Testis (tissue), 3 donors: ENCODE results near the gene IKZF3. TPM values are rescaled to one million over a fixed set of nuclear protein-coding genes. Genes with fewer than 3 reads are reported as not detected.

Source experiments
- DNase-seq: peaks from one replicate; pipeline ENCODE4 v3.0.0-alpha.2; 2019
- H3K27ac ChIP-seq, 2 donors: fragments of 200-600 bp; sonication (generic); one replicate each; pipeline ENCODE4 v1.5.1; 2019
- H3K27me3 ChIP-seq: fragments of 200-600 bp; sonication (generic); one replicate; pipeline ENCODE4 v1.5.1; 2019
- H3K36me3 ChIP-seq: fragments of 200-600 bp; sonication (generic); one replicate; pipeline ENCODE4 v1.5.1; 2017; ENCODE audit warnings: low read depth; ENCODE audit errors: missing control alignments
- H3K4me1 ChIP-seq: fragments of 200-600 bp; sonication (generic); one replicate; pipeline ENCODE4 v1.5.1; 2019
- H3K4me3 ChIP-seq, 2 donors: fragments of 200-600 bp; sonication (generic); one replicate each; pipeline ENCODE4 v1.5.1; 2017 to 2019
- H3K9me3 ChIP-seq: fragments of 200-600 bp; sonication (generic); one replicate; pipeline ENCODE4 v1.5.1; 2017
- CTCF ChIP-seq, 3 experiments: fragments of 450-650 bp in 2 of 3; fragments of 200-600 bp in 1 of 3; sonication (generic) in 1 of 3; IDR thresholded peaks; one replicate each; pipeline ENCODE4 v1.5.1; 2016 to 2019; ENCODE audit warnings: antibody characterized with exemption in 3 of 3, mild to moderate bottlenecking in 2 of 3, moderate library complexity in 1 of 3
- POLR2A ChIP-seq: fragments of 450-650 bp; IDR thresholded peaks from one replicate; pipeline ENCODE4 v1.6.1; 2017; ENCODE audit warnings: antibody characterized with exemption, mild to moderate bottlenecking, moderate library complexity
- WGBS, 2 donors: methylation state at CpG; one replicate each; pipeline ENCODE4 v1.1.5; 2018; 5-methylcytosine and 5-hydroxymethylcytosine counted together
- intact Hi-C: fragments of 100-400 bp; cut with DNase I; formaldehyde crosslinking; loops from one replicate; pipeline ENCODE4 v1.15.1; 2023; ENCODE audit warnings: low total_unique reads
- polyA plus RNA-seq: library from polyadenylated mRNA; stranded (reverse); fragments of 350-450 nt; fragmentation: Illumina TruSeq; extraction: RNeasy Lipid Tissue Mini Kit (QIAGEN cat#74804); gene quantifications from one replicate; pipeline ENCODE4 v1.2.3, GENCODE V29; 2014; ENCODE audit warnings: low read depth, low replicate concordance; ENCODE audit not compliant: insufficient read depth
- total RNA-seq, 2 donors: library from RNA; depleted of rRNA; stranded (reverse); fragments of >200 nt; gene quantifications; one replicate each; pipeline ENCODE4 v1.2.3, GENCODE V29; 2016

IKZF3 gene
- total and polyA plus RNA-seq, 3 donors from 2014 or later, result 1.9 to 3.8 (median 3.4) TPM

DNA sequence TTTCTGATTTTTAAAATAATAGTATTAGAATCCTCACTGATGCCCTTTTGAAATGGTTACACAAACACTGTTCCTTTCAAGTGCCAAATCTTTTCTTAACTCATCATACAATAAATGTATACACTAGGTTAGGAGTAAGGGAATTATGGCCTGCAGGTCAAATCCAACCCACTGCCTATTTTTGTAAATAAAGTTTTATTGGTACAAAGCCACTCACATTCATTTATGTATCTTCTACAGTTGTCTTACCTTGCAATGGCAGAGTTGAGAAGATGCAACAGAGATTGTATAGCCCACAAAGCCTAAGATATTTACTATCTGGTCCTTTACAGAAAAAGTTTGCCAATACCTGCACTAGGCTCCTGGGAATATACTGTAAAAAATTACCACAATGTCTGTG lies 47.8 kb downstream of the IKZF3 start:
- no peaks in the 10 kb centered on the region for H3K36me3 ChIP-seq
- H3K9me3 ChIP-seq, result no peaks in the 10 kb centered on the region
- no peak for TF ChIP-seq CTCF (IDR thresholded peaks at IDR 0.05)
- TF ChIP-seq POLR2A, result no peak

GRCh38 chr17:39814497-39814896 lies 49.6 kb downstream of the IKZF3 start:
- no peak for DNase-seq
- Histone ChIP-seq H3K27ac (no peak overlapping the region), H3K9me3 (no peaks in the 10 kb centered on the region), H3K4me3 (no peak overlapping the region), H3K27me3 (no peaks in the 10 kb centered on the region), H3K4me1 (no peaks in the 10 kb centered on the region), H3K36me3 (no peaks in the 10 kb centered on the region)
- TF ChIP-seq CTCF (IDR thresholded peaks at IDR 0.05), result no peak
- no peak for TF ChIP-seq POLR2A
- WGBS, 2 donors, result 69 to 83% methylated on average over 2 of the region's 2 CpGs
- intact Hi-C loops, result no loop called here

More for the DNA sequence above, 47.8 kb downstream of the IKZF3 start:
- no peaks in the 10 kb centered on the region for H3K4me1 ChIP-seq
- DNase-seq, result no peak
- H3K4me3 ChIP-seq, result no peak overlapping the region
- intact Hi-C loops, result no loop called here
- H3K27me3 ChIP-seq, result no peaks in the 10 kb centered on the region
- H3K27ac ChIP-seq, result no peak overlapping the region

DNA sequence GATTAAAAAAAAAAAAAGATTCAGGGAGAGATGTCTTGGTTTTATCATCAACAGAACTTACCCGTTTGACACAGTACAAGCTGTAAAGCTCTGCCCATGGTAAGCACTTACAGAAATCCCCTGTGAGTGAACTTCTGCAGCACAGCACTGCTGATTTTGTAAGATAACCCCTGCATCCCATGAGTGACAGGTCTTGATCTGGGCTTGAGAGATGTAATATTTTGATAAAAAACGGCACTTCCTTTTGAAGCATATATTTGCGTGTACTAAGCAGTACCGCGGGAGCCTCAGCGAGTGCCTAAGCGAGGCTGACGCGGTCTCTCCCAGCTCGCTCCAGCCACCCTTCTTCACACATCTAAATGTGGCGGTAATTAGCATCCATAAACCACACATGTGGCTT lies 50.5 kb downstream of the IKZF3 start:
- intact Hi-C loops, result no loop called here

DNA sequence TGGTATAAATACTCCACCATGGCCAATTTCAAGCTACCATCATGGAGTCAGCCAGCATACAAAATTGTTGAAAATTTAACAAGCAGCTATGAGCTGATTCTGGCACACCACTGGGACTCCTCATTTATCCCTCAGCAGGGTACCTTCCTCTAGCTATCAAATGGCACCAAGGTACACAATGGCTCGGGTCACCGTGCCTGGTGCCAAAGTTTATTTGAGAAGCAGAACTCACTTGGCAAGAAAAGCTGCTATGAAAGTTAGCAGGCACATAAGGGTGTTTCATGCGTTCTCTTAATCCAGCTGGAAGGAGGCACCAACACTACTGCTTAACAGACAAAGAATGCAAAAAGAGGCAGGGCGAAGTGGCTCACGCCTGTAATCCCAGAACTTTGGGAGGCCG lies 51.6 kb downstream of the IKZF3 start:
- no peak overlapping the region for H3K4me3 ChIP-seq
- intact Hi-C loops, result no loop called here
- H3K27ac ChIP-seq, result no peak overlapping the region
- no peaks in the 10 kb centered on the region for H3K9me3 ChIP-seq
- 84 to 85% methylated on average over 6 of the region's 6 CpGs for WGBS, 2 donors
- H3K36me3 ChIP-seq, result no peaks in the 10 kb centered on the region
- H3K27me3 ChIP-seq, result no peaks in the 10 kb centered on the region
- TF ChIP-seq CTCF (IDR thresholded peaks at IDR 0.05), result no peak
- TF ChIP-seq POLR2A, result no peak
- no peak for DNase-seq
- no peaks in the 10 kb centered on the region for H3K4me1 ChIP-seq

More for the DNA sequence above, 50.5 kb downstream of the IKZF3 start:
- no peaks in the 10 kb centered on the region for H3K36me3 ChIP-seq
- H3K27ac ChIP-seq, result no peak overlapping the region
- H3K4me3 ChIP-seq, result no peak overlapping the region
- no peaks in the 10 kb centered on the region for H3K9me3 ChIP-seq
- no peaks in the 10 kb centered on the region for H3K27me3 ChIP-seq
- no peaks in the 10 kb centered on the region for H3K4me1 ChIP-seq
- DNase-seq, result no peak
- WGBS, 2 donors, result 79 to 83% methylated on average over 11 of the region's 11 CpGs
- TF ChIP-seq CTCF (IDR thresholded peaks at IDR 0.05), result no peak
- TF ChIP-seq POLR2A, result no peak

- H3K27ac ChIP-seq, result no peak overlapping the region
- no peaks in the 10 kb centered on the region for H3K36me3 ChIP-seq
- intact Hi-C loops, result no loop called here
- no peaks in the 10 kb centered on the region for H3K9me3 ChIP-seq
- no peaks in the 10 kb centered on the region for H3K27me3 ChIP-seq
- DNase-seq, result no peak
- no peak overlapping the region for H3K4me3 ChIP-seq
- TF ChIP-seq POLR2A, result no peak
- TF ChIP-seq CTCF (IDR thresholded peaks at IDR 0.05), result no peak
- 83 to 89% methylated on average over 4 of the region's 4 CpGs for WGBS, 2 donors
- H3K4me1 ChIP-seq, result no peaks in the 10 kb centered on the region
These were observed 53.0 kb downstream of the IKZF3 start for GRCh38 chr17:39810939-39811728.
